Measurements from ENCODE around the gene EDEM2.

EDEM2 gene

DNA sequence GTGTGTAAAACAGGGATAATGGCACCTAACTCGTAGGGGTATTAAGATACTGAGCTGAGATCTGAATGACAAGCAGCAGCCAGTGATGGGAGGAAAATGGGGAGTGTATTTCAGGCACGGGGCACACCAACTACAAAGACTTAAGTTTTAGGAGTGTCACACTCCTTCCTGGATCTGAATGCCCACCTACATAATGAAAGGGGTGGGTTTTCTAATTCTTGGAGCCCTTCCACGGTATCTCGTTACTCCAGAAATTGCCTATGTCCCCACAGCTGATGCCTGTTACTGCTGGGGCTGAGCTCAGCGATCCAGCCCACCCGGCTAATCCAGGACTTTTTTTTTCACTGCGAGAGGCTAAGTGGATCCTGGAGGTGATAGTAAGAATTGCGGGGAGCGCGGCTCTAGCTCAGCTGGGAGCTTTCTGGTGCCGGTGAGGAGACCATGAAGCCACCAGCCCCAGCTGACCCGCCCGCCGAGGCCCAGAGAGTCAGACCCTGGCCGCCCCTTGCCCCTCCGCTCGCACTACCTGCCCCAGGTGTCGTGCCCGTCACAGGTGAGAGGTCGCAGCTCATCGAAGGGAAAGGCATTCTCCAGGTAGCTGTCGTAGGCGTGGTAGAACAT lies 727 bp downstream of the EDEM2 start:
- DNase-seq (ENCODE audit: low spot score), result no peak
- TF ChIP-seq, protein P1, sequence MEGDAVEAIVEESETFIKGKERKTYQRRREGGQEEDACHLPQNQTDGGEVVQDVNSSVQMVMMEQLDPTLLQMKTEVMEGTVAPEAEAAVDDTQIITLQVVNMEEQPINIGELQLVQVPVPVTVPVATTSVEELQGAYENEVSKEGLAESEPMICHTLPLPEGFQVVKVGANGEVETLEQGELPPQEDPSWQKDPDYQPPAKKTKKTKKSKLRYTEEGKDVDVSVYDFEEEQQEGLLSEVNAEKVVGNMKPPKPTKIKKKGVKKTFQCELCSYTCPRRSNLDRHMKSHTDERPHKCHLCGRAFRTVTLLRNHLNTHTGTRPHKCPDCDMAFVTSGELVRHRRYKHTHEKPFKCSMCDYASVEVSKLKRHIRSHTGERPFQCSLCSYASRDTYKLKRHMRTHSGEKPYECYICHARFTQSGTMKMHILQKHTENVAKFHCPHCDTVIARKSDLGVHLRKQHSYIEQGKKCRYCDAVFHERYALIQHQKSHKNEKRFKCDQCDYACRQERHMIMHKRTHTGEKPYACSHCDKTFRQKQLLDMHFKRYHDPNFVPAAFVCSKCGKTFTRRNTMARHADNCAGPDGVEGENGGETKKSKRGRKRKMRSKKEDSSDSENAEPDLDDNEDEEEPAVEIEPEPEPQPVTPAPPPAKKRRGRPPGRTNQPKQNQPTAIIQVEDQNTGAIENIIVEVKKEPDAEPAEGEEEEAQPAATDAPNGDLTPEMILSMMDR (IDR thresholded peaks at IDR 0.05; ENCODE audit: extremely low read depth, missing control alignments), result no peak

DNA sequence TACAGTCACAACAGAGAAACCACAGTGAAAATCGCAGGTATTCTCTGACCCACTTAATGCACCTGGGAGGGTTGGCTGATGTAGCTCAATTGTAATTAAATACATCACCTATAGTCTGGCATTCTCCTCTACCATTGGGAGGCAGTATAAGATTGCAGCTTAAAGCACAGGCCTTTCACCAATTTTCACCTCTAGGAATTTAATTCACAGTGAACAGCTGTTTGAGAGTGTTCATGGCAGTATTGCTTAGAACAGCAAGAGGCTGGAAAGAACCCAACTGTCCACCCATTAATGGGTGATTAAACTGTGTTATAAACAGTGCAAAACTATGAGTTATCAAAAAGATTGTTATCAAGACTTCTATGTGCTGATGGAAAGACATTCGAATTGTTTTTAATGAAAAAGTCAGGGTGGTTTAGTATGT lies 2.0 kb downstream of the EDEM2 start:
- TF ChIP-seq, protein P1 (IDR thresholded peaks at IDR 0.05; ENCODE audit: extremely low read depth, missing control alignments), result peak; percentile 62
- DNase-seq (ENCODE audit: low spot score), result peak; percentile 63

DNA sequence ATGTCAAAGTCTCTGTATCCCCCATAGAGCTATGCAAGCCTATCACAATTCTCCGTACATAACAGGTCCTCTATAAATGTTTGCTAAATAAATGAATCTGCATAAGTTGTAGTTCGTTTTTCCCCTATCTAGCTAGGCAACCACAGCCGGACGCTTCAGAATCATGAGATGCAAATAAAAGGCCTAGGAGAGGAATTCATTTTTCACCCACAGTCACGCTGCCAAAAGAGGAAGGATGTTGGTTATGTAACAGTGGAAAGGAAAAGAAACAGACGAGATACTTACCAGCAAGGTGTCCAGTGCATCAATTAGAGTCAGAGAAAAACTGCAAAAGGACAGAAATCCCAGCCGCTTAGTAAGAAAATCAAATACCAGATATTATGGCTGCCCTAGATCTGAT lies 2.4 kb downstream of the EDEM2 start:
- DNase-seq (ENCODE audit: low spot score), result peak; percentile 50
- TF ChIP-seq, protein P1 (IDR thresholded peaks at IDR 0.05; ENCODE audit: extremely low read depth, missing control alignments), result no peak

DNA sequence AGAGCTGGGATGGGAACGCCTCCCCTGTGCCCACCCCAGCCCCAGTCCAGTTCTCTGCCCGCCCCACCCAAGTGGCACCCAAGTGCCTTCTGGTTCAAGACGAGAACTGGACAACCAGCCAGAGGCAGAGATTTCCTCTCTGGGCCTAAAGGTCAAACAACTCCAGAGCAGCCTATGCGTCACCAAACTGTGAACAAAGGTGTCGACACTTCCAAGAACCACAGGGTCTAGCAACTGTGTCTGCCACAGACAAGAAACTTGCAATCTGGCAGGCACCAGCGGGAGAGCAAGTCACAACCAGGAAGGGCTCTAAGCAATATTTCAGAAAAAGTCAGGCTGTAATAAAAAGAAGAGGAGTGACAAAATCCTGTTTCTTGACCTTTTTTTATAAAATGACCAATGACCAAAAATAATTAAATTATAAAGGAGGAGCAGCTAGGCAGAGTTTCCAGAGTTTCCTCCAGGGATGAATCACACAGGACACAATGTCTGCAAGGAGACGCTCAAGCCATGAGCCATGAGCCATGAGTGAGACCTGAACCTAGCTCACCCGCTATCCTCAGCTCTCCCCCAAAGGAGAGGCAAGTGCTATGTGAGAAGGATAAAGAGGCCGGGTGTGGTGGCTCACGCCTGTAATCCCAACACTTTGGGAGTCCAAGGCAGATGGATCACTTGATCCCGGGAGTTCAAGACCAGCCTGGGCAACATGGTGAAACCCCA lies 11.1 kb downstream of the EDEM2 start:
- no peak for DNase-seq (ENCODE audit: low spot score)
- TF ChIP-seq, protein P1 (IDR thresholded peaks at IDR 0.05; ENCODE audit: extremely low read depth, missing control alignments), result no peak

DNA sequence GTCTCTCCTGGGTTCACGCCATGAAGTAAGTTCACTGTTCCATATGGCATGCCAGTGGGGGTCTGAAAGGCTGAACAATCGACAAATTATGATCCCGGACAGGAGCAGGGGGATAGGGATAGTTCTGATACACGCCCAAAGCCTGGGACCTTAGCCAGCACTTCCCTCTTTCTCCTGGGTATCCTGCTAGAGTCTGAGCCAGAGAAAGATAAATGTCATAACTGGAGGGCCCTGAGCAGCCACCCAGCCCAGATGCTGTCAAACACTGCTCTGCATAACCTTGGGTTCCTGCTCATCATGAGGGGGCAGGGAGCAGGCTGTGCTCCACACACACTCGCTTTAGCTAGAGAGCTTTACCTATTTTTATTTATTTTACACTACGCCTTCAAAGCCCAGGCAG lies 12.3 kb downstream of the EDEM2 start:
- DNase-seq (ENCODE audit: low spot score), result no peak
- TF ChIP-seq, protein P1 (IDR thresholded peaks at IDR 0.05; ENCODE audit: extremely low read depth, missing control alignments), result no peak

DNA sequence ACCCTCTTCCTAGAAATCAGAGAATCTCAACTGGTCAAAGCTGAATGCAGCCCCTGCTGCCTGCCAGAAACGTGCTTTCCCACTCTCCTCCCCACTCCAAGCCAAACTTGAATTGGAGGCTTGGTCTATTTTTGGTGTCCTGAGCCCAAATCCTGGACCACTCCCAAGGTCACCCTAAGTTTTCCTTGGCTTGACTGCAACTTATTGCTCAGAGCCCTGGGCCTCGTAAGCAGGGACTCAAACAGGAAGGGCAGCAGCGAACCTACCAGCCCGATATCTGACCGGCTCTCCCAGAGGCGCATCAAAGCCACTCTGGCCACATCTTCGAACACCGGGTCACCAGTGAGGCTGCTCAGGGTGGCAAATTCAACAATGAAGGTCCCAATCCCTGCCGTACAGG lies 12.7 kb downstream of the EDEM2 start:
- TF ChIP-seq, protein P1 (IDR thresholded peaks at IDR 0.05; ENCODE audit: extremely low read depth, missing control alignments), result no peak
- no peak for DNase-seq (ENCODE audit: low spot score)

DNA sequence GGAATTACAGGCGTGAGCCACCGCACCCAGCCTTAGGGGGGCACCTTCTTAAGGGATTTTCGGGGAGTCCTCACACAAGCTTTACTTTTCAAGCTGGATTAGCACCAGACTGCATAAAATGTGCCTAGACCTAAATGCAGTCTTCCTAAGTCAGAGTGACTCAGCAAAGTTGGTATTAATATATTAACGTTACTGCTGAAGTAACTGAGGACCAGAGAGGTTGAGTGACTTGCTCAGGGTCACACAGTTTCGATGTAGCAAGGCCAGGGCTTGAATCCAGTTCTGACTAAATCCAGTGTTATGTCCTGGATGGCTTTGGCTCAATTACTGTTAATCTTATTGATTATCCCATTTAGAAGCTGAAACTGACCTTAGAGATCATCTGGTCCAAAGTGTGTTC lies 13.4 kb downstream of the EDEM2 start:
- no peak for DNase-seq (ENCODE audit: low spot score)
- TF ChIP-seq, protein P1 (IDR thresholded peaks at IDR 0.05; ENCODE audit: extremely low read depth, missing control alignments), result no peak

Data from GM20000 (cell line).